Measurements from ENCODE around the gene VDAC1. TPM values are rescaled to one million over a fixed set of nuclear protein-coding genes. Genes with fewer than 3 reads are reported as not detected.

Gene VDAC1
- total and polyA plus RNA-seq, 2 donors (not counting 3 experiments of a cell fraction or from before 2014, with no cell fraction given): 116 to 247 TPM

DNA sequence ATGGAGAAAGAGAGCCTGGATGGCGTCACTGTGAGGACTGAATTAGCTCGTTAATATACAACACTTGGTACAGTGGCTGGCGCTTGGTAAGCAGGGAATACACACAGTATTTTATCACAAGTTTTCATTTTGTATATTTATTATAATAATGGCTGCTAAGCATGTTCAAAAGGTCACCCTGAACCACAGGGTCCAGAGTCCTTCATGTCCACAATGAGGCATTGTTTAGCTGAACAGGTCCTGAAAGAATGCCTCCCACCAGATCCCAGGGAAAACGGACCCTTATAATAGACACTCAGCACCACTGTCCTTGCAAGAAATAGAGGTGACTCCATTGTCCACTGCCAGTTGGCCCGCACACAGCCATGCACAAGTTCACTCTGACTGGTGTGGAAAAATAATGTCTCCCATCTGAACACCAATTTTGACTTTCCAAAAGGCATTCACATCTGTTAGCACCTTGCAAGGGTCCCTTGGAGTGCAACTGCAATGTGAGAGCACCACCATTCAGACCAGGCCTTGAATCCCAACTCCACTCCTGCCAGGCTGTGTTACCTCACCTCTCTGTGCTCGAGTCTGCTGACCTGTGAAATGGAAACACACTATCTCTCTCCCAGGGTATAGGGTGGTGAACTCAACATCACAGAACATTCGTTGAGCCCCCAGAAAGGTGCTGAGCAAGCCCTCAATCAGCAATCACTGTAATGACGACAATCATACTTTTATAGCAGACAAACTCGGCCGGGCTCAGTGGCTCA is 3.9 kb downstream of the VDAC1 start:
- H3K9me1 ChIP-seq (replicated peaks; ENCODE audit: control insufficient read depth, extremely low read depth, insufficient read depth, low read length): no peaks in the 10 kb centered on the region
- H3K4me3 ChIP-seq (replicated peaks in 1 of 3; ENCODE audit: insufficient read depth in 1 of 3, low read depth in 1 of 3, low read length in 3 of 3): no peak overlapping the region
- peaks cover 90% of the 10 kb centered on the region for H3K79me2 ChIP-seq (ENCODE audit: control insufficient read depth, insufficient read depth, low read length)
- CTCF ChIA-PET: interaction anchor here (1.6 kb wide), 1 partner anchor 39 kb away, joined by 8 read pairs; no protein-coding TSS in a partner anchor
- no peak for TF ChIP-seq MYC (IDR thresholded peaks at IDR 0.05; ENCODE audit: low read depth, low read length)
- no peak for TF ChIP-seq POLR2AphosphoS5 (IDR thresholded peaks at IDR 0.05; ENCODE audit: insufficient read depth, low read depth, low read length)
- no peak for TF ChIP-seq POLR2A (IDR thresholded peaks at IDR 0.05; ENCODE audit: low read depth, low read length)
- TF ChIP-seq GATA2 (IDR thresholded peaks at IDR 0.05; ENCODE audit: insufficient read depth, insufficient read length, low read depth, low read length): no peak
- TF ChIP-seq JUN (IDR thresholded peaks at IDR 0.05; ENCODE audit: borderline replicate concordance, insufficient read depth, insufficient read length, low read depth): no peak
- no peak for TF ChIP-seq FOS (IDR thresholded peaks at IDR 0.05; ENCODE audit: borderline replicate concordance, insufficient read depth, low read length)
- dilution Hi-C loops (cut with MboI; ENCODE audit: extremely low pct_ligation_motif_present, low sequenced_read_pairs): no loop called here
- FAIRE-seq (no peak), DNase-seq (ENCODE audit: low read depth, low spot score) (no peak)
- no peak overlapping the region for H2AFZ ChIP-seq (ENCODE audit: low read depth, low read length)
- H3K36me3 ChIP-seq (ENCODE audit: control insufficient read depth in 2 of 2, extremely low read depth in 1 of 2, insufficient read depth in 2 of 2, low read length in 2 of 2): peaks cover 0 to 7% of the 10 kb centered on the region in 2 experiments
- BruUV-seq (replicated peaks): no TSS peak
- H3K4me2 ChIP-seq (ENCODE audit: insufficient read depth, low read length): no peak overlapping the region
- POLR2A ChIA-PET: no interaction called here
- no peak overlapping the region for H3K9ac ChIP-seq (replicated peaks; ENCODE audit: extremely low read depth, insufficient read depth, low read length)
- H3K4me1 ChIP-seq (ENCODE audit: control insufficient read depth, extremely low read depth, insufficient read depth, low read length): peaks cover 21% of the 10 kb centered on the region
- H3K27me3 ChIP-seq (ENCODE audit: control insufficient read depth in 2 of 2, insufficient read depth in 2 of 2, low read length in 2 of 2): no peaks in the 10 kb centered on the region
- H3K27ac ChIP-seq (ENCODE audit: insufficient read depth, low read depth, low read length): no peak overlapping the region
- no peaks in the 10 kb centered on the region for H4K20me1 ChIP-seq (replicated peaks; ENCODE audit: control insufficient read depth, extremely low read depth, insufficient read depth, low read length)
- intact Hi-C loops (cut with micrococcal nuclease): no loop called here
- no peaks in the 10 kb centered on the region for H3K9me3 ChIP-seq (replicated peaks; ENCODE audit: control insufficient read depth, insufficient read depth, low read length)

DNA sequence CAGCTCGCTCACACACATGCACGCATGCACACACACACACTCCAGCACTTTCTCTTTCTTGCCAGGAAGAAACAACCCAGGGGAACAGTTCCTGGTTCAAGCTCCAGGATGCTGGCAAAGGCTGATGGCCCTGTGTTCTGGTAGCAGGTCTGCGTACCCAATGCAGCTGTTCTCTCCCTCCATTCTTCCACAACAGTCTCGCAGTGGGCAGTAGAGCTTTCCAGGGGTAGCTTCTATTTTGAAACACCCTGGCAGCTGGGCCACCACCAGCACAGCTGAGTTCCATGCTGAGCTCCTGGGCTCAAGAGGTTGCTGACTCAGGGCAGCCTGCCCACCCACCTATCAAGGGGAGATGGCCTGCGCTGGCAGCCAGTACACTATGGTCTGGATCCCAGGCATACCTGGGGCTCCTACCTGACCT is 4.7 kb downstream of the VDAC1 start:
- FAIRE-seq: no peak
- intact Hi-C loops (cut with micrococcal nuclease): no loop called here
- POLR2A ChIA-PET: no interaction called here
- TF ChIP-seq, protein P1, sequence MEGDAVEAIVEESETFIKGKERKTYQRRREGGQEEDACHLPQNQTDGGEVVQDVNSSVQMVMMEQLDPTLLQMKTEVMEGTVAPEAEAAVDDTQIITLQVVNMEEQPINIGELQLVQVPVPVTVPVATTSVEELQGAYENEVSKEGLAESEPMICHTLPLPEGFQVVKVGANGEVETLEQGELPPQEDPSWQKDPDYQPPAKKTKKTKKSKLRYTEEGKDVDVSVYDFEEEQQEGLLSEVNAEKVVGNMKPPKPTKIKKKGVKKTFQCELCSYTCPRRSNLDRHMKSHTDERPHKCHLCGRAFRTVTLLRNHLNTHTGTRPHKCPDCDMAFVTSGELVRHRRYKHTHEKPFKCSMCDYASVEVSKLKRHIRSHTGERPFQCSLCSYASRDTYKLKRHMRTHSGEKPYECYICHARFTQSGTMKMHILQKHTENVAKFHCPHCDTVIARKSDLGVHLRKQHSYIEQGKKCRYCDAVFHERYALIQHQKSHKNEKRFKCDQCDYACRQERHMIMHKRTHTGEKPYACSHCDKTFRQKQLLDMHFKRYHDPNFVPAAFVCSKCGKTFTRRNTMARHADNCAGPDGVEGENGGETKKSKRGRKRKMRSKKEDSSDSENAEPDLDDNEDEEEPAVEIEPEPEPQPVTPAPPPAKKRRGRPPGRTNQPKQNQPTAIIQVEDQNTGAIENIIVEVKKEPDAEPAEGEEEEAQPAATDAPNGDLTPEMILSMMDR (IDR thresholded peaks at IDR 0.05; ENCODE audit: extremely low read depth in 1 of 2, insufficient read depth in 1 of 2, low read depth in 1 of 2, low read length in 2 of 2): no peak
- TF ChIP-seq MYC (IDR thresholded peaks at IDR 0.05; ENCODE audit: low read depth, low read length) (no peak), POLR2A (IDR thresholded peaks at IDR 0.05; ENCODE audit: low read depth, low read length) (no peak), POLR2AphosphoS5 (IDR thresholded peaks at IDR 0.05; ENCODE audit: insufficient read depth, low read depth, low read length) (no peak), JUN (IDR thresholded peaks at IDR 0.05; ENCODE audit: borderline replicate concordance, insufficient read depth, insufficient read length, low read depth) (no peak), GATA2 (IDR thresholded peaks at IDR 0.05; ENCODE audit: insufficient read depth, insufficient read length, low read depth, low read length) (no peak), EZH2 (IDR thresholded peaks at IDR 0.05; ENCODE audit: borderline replicate concordance, low read depth, low read length, severe bottlenecking) (no peak), FOS (IDR thresholded peaks at IDR 0.05; ENCODE audit: borderline replicate concordance, insufficient read depth, low read length) (no peak)
- TF ChIP-seq, protein P2, sequence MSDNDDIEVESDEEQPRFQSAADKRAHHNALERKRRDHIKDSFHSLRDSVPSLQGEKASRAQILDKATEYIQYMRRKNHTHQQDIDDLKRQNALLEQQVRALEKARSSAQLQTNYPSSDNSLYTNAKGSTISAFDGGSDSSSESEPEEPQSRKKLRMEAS (IDR thresholded peaks at IDR 0.05; ENCODE audit: insufficient read depth, insufficient read length): no peak
- no peak overlapping the region for H2AFZ ChIP-seq (ENCODE audit: low read depth, low read length)
- no TSS peak for BruUV-seq (replicated peaks)
- H3K4me3 ChIP-seq (replicated peaks in 1 of 3; ENCODE audit: insufficient read depth in 1 of 3, low read depth in 1 of 3, low read length in 3 of 3): no peak overlapping the region
- no peak for DNase-seq (ENCODE audit: low read depth, low spot score)
- no peaks in the 10 kb centered on the region for H3K27me3 ChIP-seq (ENCODE audit: control insufficient read depth in 2 of 2, insufficient read depth in 2 of 2, low read length in 2 of 2)
- H3K36me3 ChIP-seq (ENCODE audit: control insufficient read depth in 2 of 2, extremely low read depth in 1 of 2, insufficient read depth in 2 of 2, low read length in 2 of 2): peaks cover 0 to 7% of the 10 kb centered on the region in 2 experiments
- no peak overlapping the region for H3K27ac ChIP-seq (ENCODE audit: insufficient read depth, low read depth, low read length)
- CTCF ChIA-PET: interaction anchor here (1.5 to 1.6 kb wide), 2 partner anchors 20 to 40 kb away, joined by 4 to 8 read pairs; no protein-coding TSS in a partner anchor
- H3K9me1 ChIP-seq (replicated peaks; ENCODE audit: control insufficient read depth, extremely low read depth, insufficient read depth, low read length): no peaks in the 10 kb centered on the region
- dilution Hi-C loops (cut with MboI; ENCODE audit: extremely low pct_ligation_motif_present, low sequenced_read_pairs): no loop called here
- H3K9ac ChIP-seq (replicated peaks; ENCODE audit: extremely low read depth, insufficient read depth, low read length): no peak overlapping the region
- H3K4me1 ChIP-seq (ENCODE audit: control insufficient read depth, extremely low read depth, insufficient read depth, low read length): peaks cover 16% of the 10 kb centered on the region
- H4K20me1 ChIP-seq (replicated peaks; ENCODE audit: control insufficient read depth, extremely low read depth, insufficient read depth, low read length): peaks cover under 1% of the 10 kb centered on the region
- H3K79me2 ChIP-seq (ENCODE audit: control insufficient read depth, insufficient read depth, low read length): peaks cover 94% of the 10 kb centered on the region
- no peaks in the 10 kb centered on the region for H3K9me3 ChIP-seq (replicated peaks; ENCODE audit: control insufficient read depth, insufficient read depth, low read length)
- no peak overlapping the region for H3K4me2 ChIP-seq (ENCODE audit: insufficient read depth, low read length)

Data from endothelial cell of umbilical vein (primary cell).